ENCODE data around the gene CPNE6.

CPNE6 gene

DNA sequence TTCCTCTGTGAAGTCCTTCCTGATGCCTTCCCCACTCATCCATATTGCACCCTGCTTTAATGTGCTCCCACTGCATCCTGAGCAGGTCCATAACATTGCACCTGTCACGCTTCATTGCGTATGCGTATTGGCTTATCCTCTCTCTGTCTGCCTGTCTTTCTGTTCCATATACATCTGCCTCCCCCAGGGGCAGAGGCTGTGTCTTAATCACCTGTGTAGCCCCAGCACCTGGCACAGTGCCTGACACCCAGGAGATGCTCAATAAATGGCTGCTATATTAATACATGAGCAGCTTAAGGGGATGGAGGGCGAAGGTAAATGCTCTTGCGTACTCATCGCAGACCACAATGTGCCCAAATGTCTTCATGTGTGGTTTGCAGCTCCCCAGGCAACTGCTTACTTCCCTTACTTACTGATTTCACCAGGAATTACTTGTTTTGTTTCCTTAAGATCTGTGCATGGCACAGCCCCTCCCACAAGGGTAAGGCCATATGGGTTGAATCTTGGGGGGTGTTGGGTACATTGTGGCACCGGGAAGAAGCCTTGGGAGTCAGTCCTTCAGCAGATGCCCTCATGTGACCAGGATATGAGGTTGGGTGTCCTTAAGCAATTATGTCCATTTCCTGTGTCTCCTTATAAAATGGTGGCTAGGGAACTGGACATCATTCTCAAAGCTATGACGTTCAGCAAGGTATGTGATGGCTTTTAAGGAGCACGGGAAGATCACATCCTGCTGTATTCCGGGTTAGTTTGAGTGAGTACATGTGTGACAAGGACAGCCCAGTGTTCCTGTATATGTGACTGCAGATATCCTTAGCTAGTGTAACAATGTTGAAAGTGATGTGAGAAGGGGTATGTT is 848 bp upstream of the CPNE6 start:
- DNase-seq: no peak

DNA sequence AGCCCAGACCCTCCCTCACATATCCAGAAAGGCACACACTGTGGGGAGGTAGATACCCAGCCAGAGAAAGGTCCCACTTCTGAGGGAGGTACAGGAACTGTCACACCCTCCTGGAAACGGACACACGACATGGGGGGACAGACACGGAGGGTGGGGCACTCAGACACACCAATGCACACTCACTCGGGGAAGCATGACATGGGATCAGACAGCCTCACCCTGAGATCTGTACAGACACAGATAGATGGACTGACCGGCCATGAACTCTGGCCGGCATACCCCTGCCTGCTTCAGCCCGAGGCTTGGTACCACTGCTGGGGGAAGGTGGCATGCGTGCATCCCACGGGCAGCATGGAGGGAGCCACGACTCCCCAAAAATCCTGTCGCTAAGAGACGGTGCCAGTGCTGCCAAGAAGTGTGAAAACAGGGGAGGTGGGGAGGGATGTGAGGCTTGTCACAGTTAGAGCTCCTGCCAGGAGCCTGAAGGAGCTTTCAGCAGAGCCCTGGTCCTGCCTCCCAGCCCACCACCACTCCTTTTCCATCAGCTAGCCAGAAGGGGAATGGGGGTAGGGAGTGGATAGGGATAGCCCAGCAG is 571 bp downstream of the CPNE6 start:
- DNase-seq: no peak

DNA sequence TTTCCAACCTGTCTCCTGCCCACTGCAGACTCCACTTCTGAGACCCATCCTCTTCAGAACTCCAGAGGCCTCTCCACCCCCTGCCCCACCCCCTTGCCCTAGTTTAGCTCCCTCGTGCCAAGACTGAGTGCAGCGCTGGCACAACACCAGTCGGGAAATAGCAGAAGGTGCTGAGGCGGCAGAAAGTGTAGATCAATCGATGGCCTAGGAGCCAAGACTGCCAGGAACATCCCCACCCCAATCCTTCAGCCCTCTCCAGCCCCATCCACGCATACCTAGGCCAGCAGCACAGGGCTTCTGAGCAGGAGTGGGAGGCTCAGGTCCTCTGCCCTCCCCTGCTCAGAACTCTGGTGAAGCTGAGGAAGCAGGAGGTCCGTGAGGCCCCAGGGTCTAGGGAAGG is 1.1 kb downstream of the CPNE6 start:
- DNase-seq: no peak

DNA sequence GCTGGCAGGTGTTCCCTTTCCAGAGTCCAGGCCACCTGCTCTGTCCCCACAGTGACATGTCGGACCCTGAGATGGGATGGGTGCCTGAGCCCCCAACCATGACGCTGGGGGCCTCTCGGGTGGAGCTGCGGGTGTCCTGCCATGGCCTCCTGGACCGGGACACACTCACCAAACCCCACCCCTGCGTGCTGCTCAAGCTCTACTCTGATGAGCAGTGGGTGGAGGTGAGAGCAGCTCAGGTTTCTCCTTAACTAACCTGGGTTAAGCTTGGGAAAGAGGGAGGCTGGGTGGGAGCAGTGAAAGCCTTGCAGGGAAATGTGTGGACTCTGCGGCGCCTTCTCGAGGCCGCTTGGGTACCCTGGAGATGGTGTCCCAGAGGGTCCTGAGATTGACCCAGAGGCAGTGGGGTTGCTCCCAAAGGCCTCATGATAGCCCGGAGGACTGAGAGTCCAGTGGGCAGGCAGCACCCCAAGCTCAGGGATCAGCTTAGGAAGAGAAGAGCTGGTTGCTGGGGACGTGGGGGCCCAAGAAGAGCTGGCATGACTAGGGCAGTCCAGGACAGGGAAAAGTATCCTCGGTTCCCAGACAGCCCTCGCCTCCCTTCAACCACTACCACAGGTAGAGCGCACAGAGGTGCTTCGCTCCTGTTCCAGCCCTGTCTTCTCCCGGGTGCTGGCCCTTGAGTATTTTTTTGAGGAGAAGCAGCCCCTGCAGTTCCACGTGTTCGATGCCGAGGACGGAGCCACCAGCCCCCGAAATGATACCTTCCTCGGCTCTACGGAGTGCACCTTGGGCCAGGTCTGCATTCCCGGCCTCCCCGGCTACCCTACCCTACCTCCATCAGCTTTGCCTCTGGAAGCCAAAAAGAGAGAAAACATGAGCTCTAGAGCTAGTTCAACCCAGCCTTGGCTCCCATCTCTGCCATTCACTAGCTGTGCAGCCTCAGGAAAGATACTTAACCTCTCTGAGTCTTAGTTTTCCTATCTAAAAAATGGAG is 1.8 kb downstream of the CPNE6 start:
- DNase-seq: no peak

DNA sequence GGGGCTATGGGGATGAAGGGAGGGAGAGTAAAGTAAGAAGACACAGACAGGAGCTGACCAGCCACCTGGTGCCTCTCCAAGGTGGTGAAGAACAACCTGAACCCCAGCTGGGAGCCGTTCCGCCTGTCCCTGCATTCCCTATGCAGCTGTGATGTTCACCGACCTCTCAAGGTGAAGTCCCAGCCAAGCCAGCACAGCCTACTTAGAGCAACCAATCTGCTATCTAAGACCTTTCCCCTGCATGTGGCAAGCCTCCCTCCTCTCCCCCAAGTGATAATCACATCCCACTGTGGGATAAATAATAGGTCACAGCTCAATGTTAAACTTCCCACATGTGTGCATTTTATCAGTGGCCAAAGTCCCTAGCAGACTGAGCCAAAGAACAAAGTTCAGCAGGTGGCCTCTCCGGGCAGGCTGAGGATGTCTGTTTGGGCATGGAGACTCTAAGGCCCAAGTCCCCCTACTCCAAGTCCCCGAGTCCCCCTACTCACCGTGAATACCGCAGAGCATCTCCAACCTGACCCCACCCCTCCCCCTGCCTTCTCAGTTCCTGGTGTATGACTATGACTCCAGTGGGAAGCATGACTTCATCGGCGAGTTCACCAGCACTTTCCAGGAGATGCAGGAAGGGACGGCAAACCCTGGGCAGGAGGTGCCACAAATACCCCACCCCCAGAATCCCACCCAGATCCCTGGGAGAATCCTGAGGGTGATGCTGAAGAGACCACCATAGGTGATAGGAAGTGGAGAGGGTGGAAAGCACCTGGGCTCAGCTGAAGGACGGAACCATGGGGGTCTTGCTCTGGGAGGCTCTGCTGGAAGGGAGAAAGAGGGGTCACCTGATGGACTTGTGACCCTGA is 3.5 kb downstream of the CPNE6 start:
- DNase-seq: no peak

DNA sequence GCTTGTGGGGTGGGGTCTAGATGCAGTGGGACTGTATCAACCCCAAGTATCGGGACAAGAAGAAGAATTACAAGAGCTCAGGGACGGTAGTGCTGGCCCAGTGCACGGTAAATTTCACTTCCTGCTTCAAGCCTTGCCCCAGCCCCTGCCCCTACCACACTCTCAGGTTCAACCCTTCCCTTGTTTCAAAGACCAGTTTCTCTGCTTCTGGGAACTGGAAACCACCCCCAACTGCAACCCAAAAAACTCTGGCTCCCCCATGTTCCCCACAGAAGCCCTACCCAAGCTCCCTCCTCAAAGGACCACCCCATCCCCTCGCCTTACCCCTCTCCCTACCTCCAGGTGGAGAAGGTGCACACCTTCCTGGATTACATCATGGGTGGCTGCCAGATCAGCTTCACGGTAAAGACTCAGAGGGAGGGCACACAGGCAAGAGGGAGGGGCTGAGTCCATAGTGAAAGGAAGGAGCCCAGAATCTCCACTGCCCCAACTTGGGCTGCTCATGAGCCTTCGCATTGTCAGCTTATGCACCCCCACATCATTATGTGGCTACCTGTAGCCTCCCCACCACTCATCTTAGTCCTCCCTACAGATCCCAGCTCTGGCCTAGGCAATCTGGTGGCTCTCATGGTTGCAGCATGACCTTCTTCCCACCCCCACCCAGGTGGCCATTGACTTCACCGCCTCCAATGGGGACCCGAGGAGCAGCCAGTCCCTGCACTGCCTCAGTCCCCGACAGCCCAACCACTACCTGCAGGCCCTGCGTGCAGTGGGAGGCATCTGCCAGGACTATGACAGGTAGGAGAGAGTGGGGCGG is 4.3 kb downstream of the CPNE6 start:
- DNase-seq: no peak

DNA sequence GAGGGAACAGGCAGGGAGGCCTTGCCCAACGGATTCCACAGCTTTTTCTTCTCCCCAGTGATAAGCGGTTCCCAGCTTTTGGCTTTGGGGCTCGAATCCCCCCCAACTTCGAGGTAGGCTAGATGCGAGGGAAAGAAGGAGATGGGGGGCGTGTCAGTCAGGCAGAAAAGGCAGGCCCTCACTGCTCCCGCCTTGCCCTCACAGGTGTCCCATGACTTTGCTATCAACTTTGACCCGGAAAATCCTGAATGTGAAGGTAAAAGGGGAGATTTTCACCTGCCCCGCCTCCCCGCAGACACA is 4.9 kb downstream of the CPNE6 start:
- DNase-seq: no peak

DNA sequence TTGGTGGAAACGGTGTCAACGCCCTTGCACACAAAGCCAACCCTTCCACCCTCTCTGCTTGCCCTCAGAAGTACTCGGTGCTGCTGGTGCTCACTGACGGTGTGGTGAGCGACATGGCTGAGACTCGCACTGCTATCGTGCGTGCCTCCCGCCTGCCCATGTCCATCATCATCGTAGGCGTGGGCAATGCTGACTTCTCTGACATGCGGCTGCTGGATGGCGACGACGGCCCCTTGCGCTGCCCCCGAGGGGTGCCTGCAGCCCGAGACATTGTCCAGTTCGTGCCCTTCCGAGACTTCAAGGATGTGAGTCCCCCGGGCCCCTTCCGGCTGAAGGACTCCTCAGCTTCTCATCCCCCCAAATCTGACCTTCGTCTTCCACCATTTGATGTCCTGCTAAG is 5.7 kb downstream of the CPNE6 start:
- no peak for DNase-seq

DNA sequence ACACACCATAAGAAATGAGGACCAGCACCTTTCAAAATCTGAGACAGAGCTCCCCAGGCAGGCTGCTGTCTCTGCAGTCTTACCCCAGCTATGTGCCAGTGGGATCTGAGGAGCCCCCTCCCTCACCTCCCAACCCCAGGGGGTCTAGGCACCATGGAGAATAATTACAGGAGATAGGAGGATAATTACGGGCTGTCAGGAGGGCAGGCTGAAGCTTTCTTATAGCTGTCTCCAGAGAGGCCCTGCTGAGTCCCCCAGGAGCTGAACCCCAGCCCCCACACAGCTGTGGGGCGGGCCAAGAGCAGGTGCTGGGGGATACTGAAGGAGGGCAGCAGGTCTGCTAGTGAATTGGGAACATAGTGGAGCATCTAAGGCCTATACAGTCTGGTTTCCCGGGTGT is 6.8 kb downstream of the CPNE6 start:
- DNase-seq: no peak

DNA sequence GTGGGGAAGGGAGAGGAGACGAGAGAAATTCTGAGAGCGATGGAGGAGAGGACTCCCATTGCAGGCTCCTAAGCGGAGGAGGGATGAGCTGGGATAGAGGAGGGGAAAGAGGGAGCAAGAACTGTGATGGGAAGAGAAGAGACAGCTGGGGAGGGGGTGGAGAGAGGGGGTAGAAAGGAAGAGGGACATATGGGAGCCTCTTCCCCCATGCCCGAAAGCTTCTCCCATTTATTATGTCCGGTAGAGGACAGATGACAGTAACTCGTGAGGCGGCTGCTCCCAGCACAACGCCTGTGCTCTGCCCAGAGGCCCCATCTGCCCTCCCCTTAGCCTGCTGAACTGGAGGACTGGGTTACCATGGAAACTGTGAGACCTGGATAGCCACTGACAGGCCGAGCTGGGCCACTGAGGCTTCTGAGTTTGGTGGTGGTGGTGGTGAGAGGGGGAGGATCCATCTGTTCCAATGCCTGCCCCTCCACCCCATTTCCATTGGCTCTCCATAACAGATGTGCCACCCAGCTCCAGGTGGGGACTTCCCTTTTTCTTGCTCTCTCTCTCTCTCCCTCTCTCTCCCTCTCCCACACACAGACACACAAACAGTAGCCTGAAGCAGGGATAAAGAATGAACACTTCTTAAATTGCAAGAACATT is 8.3 kb downstream of the CPNE6 start:
- no peak for DNase-seq

DNA sequence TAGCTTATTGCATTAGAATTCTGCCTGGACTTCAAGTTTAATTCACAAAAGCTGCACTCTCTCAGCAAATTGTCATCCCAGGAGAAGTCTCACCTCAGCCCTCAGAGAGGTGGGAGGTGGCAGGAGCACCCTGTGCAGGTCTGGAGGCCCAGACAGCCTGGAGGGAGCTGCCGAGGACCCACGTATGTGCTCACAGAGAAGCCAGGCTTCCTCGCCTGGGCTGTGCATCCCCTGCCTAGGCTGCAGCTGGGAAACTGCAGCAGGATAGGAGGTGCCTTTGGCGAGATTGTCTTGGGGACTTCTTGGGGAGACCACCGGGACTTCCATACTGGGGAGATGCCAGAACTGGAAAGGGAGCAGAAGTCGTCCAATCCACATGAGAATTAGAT is 8.8 kb downstream of the CPNE6 start:
- DNase-seq: no peak

DNA sequence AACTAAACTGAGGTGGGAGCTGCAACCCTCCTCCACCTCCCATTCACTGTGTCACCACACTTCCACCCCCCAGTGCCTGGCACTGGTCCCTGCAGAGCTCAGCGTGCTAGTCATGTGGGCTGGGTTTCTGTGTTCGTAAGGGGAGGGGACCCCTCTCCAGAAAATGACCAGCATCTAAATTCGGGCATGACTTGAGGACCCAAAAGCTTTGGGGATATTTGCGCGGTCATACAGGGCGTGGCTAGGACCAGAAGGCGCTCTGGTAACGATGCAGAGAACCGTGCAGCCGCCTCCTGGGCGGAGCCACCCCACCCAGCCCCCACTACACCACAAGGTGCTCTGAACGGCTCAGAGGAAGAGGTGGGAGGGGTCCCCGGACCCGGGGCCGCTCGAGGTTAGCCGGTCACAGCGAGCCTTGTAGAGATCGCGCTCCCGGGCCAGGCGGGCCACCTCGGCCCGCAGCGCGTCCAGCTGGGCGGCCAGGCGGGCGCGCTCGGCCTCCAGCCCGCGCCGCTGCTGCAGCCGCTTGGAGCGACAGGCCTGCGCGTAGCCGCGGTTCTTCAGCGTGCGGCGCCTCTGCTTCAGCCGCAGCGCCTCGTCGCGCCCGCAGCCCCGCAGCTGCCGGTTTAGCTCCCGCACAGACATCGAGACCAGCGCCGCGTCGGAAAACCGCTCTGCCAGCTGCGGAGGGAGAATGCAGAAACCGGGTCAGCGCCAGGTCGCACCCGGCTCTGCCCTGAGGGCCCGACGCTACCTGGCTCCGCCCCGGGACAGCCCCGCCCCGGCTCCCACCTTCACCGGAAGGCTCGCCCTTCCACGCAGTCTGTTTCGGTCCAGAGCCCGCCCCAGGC is 9.8 kb downstream of the CPNE6 start:
- DNase-seq: no peak

DNA sequence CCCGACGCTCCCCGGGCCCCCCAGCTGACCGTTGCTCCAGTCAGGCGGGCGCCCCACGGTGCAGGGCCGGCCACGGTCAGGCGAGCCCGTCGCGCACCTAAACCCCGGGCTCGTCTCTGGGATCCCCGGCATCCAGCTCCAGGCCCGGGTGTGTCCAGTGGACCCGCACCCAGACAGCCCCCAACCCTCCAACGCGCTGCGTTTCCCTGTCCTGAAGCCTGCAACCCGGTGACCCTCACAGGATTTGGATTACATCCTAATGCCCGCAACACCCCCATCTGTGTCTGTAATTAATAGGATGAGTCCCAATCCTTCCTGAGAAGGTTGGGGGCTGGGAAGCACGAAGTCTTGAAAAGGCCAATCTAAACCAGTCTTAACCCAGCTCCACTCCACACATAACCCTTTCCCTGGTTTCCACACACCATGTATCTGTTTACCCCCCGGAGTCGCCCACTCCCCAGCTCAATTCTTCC is 10.4 kb downstream of the CPNE6 start:
- no peak for DNase-seq

DNA sequence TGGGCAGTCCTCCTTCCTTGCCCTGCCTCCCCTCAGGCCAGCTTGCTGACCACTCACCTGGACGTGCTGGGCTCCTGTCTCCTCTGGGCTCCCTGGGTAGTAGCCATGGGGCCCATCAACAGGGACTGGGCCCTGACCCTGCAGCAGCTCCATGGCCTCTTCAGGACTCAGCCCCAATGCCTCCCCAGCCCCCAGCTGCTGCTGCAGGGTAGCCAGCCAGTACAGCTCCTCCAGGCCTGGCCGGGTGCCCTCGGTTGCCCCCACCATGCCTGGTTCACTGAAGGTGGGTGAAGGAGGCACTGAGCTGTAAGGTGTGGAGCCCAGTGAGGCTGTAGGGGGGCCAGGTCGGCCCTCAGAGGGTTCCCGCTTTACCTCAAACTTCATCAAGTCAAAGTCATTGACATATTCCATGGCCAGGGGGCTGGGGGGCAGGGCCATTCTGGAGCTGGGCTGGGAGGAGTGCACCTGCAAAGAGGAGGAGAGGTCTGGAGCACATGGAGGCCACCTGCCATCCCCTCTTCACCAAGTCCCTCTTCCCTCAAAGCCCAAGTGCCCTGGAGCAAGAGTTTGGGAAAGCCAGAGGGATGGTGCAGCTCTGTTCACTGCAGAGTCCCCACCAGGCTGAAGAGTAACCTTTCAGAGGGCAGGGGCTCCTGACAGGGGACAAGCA is 11.2 kb downstream of the CPNE6 start:
- DNase-seq: no peak

DNA sequence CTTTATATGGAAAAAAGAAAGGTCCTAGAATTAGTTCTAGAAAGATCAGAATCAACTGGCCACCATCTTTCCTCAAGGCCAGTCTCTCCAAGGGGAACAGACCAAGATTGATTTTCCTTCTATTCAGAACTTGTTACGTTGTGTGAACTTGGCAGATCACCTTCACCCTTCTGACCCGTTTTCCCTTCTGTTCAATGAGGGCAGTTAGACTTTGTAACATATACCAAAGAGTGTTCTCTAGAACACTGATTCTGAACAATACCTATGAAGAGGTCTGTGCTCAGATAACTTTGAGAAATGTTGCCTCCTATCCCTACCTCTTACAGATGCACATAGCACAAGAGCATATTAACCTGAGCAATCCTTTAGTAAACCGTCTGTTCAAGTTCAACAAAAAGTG is 12.1 kb downstream of the CPNE6 start:
- no peak for DNase-seq

DNA sequence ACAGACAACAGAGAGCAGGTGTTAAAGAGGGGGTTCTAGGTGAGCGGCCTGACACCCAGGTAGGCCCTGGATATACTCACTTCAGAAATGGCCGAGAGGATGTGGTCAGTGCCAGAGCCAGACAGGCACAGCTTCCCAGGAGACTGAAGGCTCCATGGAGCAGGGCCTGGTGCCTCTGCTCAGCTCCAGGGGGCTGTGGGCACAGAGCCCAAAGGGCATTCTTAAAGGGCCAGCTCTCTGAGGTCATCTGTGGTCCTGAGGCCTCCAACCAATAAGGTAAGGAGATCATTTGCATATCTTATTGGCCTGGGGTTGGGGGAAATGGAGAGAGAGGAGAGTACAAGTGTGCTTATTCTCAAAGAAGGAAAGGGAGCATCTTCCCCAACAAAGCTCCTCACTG is 13.1 kb downstream of the CPNE6 start:
- no peak for DNase-seq

DNA sequence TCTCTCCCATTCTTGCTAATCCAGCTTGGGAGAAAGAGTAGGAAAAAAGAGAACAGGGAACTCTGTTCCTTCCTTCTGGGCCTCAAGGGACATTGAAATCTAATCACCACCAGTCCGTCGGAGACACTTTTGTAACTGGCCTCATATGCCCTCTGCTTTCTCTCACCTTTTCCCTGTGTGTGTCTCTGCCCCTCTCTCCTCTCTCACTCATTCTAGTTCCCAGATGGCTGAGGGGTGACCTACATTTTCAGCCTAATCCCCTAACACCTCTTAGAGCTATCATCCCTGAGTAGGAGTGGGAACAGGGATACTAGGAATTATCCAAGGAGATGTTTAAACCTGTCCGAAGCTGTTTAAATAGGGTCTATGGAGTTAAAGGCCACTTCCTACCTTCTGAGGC is 13.9 kb downstream of the CPNE6 start:
- no peak for DNase-seq

DNA sequence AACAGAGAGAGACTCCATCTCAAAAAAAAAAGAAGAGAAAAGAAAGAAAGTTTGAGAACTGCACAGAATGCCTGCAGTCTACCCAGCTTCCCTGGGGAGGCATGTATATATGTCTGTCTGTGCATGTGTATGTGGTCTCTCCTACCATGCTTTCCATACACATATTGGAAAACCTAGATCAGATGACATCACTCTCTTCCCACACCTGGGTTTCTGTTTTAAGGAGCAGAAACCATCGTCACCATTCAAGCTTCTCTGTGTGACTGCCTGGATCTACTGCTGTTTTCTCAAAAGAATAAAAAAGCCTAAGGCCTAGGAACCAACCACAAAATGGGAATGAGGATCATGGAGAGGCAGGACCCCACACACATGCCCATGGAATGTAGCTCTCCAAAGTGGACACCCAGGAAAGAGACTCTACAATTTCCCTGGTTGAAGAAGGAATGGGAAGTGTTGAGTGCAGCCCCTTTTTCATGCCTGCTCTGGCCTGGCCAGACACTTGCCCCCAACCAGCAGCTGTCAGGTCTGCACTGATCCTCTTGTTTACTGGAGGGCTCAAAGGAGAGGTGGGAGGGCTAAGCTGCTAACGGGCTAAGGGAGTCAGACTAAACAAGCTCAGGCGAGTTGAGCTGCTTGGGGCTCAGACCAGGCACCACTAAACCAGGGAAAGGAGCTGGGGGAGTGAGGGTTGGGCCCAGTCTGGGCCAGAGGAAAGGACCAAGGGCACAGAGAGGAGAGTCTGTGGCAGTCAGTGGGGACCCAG is 15.0 kb downstream of the CPNE6 start:
- DNase-seq: no peak

DNA sequence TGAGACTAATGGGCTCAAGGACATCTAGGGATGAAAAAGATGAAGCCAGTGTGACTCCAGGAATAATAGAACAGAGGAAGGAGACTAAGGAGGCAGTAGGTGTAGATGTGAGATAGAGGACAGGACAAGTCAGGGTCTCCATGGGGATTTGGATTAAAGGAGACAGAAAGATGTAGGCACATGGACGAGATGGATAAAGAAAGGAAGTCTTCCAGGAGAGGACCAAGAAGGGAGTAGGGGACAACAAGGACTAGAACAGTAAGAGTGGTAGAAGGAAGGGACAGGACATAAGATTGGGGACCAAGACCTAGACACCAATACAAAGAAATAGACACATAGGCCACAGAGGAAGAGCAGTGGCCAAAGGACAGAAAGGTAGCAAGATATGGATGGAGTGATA is 15.6 kb downstream of the CPNE6 start:
- DNase-seq: no peak
